KOPT-K1 (cell line): Measurements from ENCODE around the gene SPATA31C2.

ENCODE experiments used
- H3K27ac ChIP-seq: fragments of 200-600 bp; sonication (generic); 2 replicates; pipeline ENCODE4 v1.5.1; 2016; ENCODE audit warnings: antibody characterized with exemption, mild to moderate bottlenecking, low read depth, low read length; ENCODE audit not compliant: poor library complexity, severe bottlenecking
- H3K36me3 ChIP-seq: fragments of 200-600 bp; sonication (generic); 2 replicates; pipeline ENCODE4 v1.5.1; 2017; ENCODE audit warnings: antibody characterized with exemption, mild to moderate bottlenecking, low read length, moderate library complexity; ENCODE audit not compliant: insufficient read depth
- H3K9me3 ChIP-seq: fragments of 200-600 bp; sonication (generic); 2 replicates; pipeline ENCODE4 v1.5.1; 2017; ENCODE audit warnings: antibody characterized with exemption, low read length, mild to moderate bottlenecking; ENCODE audit not compliant: insufficient read depth, poor library complexity, severe bottlenecking

Gene SPATA31C2

GRCh38 chr9:88106492-88106891, 31.8 kb downstream of the SPATA31C2 start:
- Histone ChIP-seq H3K36me3 (no peaks in the 10 kb centered on the region), H3K9me3 (no peaks in the 10 kb centered on the region), H3K27ac (no peak overlapping the region)

GRCh38 chr9:88092797-88093331, 45.4 kb downstream of the SPATA31C2 start:
- H3K9me3 ChIP-seq, result no peaks in the 10 kb centered on the region
- H3K36me3 ChIP-seq, result no peaks in the 10 kb centered on the region
- no peak overlapping the region for H3K27ac ChIP-seq

- Histone ChIP-seq H3K9me3 (no peaks in the 10 kb centered on the region), H3K27ac (no peak overlapping the region), H3K36me3 (no peaks in the 10 kb centered on the region)
Observed at GRCh38 chr9:88090151-88090581, 48.1 kb downstream of the SPATA31C2 start.

GRCh38 chr9:88087906-88088305, 50.4 kb downstream of the SPATA31C2 start:
- Histone ChIP-seq H3K27ac (no peak overlapping the region), H3K9me3 (no peaks in the 10 kb centered on the region), H3K36me3 (no peaks in the 10 kb centered on the region)

GRCh38 chr9:88085476-88085875, 52.8 kb downstream of the SPATA31C2 start:
- Histone ChIP-seq H3K9me3 (no peaks in the 10 kb centered on the region), H3K36me3 (no peaks in the 10 kb centered on the region), H3K27ac (no peak overlapping the region)

- no peaks in the 10 kb centered on the region for H3K9me3 ChIP-seq
- H3K36me3 ChIP-seq, result no peaks in the 10 kb centered on the region
- no peak overlapping the region for H3K27ac ChIP-seq
Observed at GRCh38 chr9:88084357-88085183, 53.7 kb downstream of the SPATA31C2 start.
